Testis (tissue), 2 donors: ENCODE measurements around the gene ANKRD2.

Source experiments
- POLR2A ChIP-seq: fragments of 450-650 bp; IDR thresholded peaks from one replicate; pipeline ENCODE4 v1.6.1; 2017; ENCODE audit warnings: antibody characterized with exemption, mild to moderate bottlenecking, moderate library complexity
- TF ChIP-seq, protein P1 (sequence below), 3 experiments: fragments of 450-650 bp in 2 of 3; fragments of 200-600 bp in 1 of 3; sonication (generic) in 1 of 3; IDR thresholded peaks; one replicate each; pipeline ENCODE4 v1.5.1; 2016 to 2019; ENCODE audit warnings: antibody characterized with exemption in 3 of 3, mild to moderate bottlenecking in 2 of 3, moderate library complexity in 1 of 3

DNA sequence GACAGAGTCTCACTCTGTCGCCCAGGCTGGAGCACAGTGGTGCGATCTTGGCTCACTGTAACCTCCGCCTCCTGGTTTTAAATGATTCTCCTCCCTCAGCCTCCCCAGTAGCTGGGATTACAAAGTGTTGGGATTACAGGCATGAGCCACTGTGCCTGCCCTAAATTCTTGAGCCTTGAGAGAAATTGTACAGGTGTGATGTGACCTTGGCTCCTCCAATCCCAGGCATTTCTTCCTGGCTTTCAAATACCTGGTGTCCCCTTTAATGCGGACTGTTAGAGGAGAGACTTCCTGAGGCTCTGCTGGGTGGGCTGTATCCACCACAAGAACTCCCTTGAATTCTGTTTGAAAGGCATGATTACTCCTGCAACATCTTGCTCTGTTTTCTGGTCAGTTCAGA is 45.7 kb downstream of the ANKRD2 start:
- TF ChIP-seq, protein P1, sequence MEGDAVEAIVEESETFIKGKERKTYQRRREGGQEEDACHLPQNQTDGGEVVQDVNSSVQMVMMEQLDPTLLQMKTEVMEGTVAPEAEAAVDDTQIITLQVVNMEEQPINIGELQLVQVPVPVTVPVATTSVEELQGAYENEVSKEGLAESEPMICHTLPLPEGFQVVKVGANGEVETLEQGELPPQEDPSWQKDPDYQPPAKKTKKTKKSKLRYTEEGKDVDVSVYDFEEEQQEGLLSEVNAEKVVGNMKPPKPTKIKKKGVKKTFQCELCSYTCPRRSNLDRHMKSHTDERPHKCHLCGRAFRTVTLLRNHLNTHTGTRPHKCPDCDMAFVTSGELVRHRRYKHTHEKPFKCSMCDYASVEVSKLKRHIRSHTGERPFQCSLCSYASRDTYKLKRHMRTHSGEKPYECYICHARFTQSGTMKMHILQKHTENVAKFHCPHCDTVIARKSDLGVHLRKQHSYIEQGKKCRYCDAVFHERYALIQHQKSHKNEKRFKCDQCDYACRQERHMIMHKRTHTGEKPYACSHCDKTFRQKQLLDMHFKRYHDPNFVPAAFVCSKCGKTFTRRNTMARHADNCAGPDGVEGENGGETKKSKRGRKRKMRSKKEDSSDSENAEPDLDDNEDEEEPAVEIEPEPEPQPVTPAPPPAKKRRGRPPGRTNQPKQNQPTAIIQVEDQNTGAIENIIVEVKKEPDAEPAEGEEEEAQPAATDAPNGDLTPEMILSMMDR (IDR thresholded peaks at IDR 0.05) = no peak
- TF ChIP-seq POLR2A = no peak
